ENCODE measurements around the gene PIK3C3.

The PIK3C3 gene

DNA sequence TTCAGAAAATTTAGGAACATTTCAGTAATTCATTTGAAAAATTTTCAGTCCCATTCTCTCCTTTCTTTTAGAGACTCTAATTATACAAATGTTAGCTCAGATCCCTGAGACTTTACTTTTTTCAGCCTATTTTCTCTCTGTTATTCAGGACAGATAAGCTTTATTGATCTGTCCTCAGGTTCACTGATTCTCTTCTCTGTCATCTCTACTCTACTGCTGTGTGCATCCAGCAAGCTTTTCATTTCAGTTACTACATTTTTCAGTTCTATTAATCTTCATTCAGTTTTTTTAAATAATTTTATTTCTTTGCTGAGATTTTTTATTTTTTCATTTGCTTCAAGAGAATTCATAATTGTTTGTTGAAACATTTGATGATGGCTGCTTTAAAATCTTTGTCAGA lies 22.1 kb upstream of the PIK3C3 start:
- Histone ChIP-seq H3K36me3 (ENCODE audit: insufficient read depth, low read length) (no peaks in the 10 kb centered on the region), H3K4me3 (ENCODE audit: low read depth, low read length, poor library complexity, severe bottlenecking) (no peak overlapping the region), H3K27me3 (ENCODE audit: insufficient read depth, low read length) (no peaks in the 10 kb centered on the region), H3K4me1 (ENCODE audit: insufficient read depth, low read length, severe bottlenecking) (no peaks in the 10 kb centered on the region), H3K9me2 (ENCODE audit: low read depth, low read length) (no peaks in the 10 kb centered on the region), H3F3A (ENCODE audit: insufficient read depth, low read length) (no peaks in the 10 kb centered on the region), H3K9me3 (ENCODE audit: low read length) (no peaks in the 10 kb centered on the region), H3K79me2 (ENCODE audit: insufficient read depth, low read length) (no peaks in the 10 kb centered on the region), H2AFZ (ENCODE audit: low read length) (no peak overlapping the region), H3K4me2 (ENCODE audit: low read length) (no peak overlapping the region), H3K9ac (ENCODE audit: low read length) (no peak overlapping the region), H4K20me1 (ENCODE audit: insufficient read depth, low read length) (no peaks in the 10 kb centered on the region), H3K27ac (ENCODE audit: low read depth, low read length, poor library complexity, severe bottlenecking) (no peak overlapping the region)
- no peak for TF ChIP-seq EZH2 (IDR thresholded peaks at IDR 0.05; ENCODE audit: borderline replicate concordance, low read length)
- no peak for TF ChIP-seq CTCF (IDR thresholded peaks at IDR 0.05; ENCODE audit: low read length)

GRCh38 chr18:41933778-41934177 lies 21.3 kb upstream of the PIK3C3 start:
- Histone ChIP-seq H3K4me3 (ENCODE audit: low read depth, low read length, poor library complexity, severe bottlenecking) (no peak overlapping the region), H3K27me3 (ENCODE audit: insufficient read depth, low read length) (no peaks in the 10 kb centered on the region), H3K4me2 (ENCODE audit: low read length) (no peak overlapping the region), H2AFZ (ENCODE audit: low read length) (no peak overlapping the region), H3F3A (ENCODE audit: insufficient read depth, low read length) (no peaks in the 10 kb centered on the region), H3K79me2 (ENCODE audit: insufficient read depth, low read length) (no peaks in the 10 kb centered on the region), H4K20me1 (ENCODE audit: insufficient read depth, low read length) (no peaks in the 10 kb centered on the region), H3K4me1 (ENCODE audit: insufficient read depth, low read length, severe bottlenecking) (no peaks in the 10 kb centered on the region), H3K9ac (ENCODE audit: low read length) (no peak overlapping the region), H3K27ac (ENCODE audit: low read depth, low read length, poor library complexity, severe bottlenecking) (no peak overlapping the region), H3K36me3 (ENCODE audit: insufficient read depth, low read length) (no peaks in the 10 kb centered on the region), H3K9me3 (ENCODE audit: low read length) (no peaks in the 10 kb centered on the region), H3K9me2 (ENCODE audit: low read depth, low read length) (no peaks in the 10 kb centered on the region)
- TF ChIP-seq EZH2 (IDR thresholded peaks at IDR 0.05; ENCODE audit: borderline replicate concordance, low read length) (no peak), CTCF (IDR thresholded peaks at IDR 0.05; ENCODE audit: low read length) (no peak)

GRCh38 chr18:41936471-41937134 lies 18.4 kb upstream of the PIK3C3 start:
- no peak overlapping the region for H3K4me3 ChIP-seq (ENCODE audit: low read depth, low read length, poor library complexity, severe bottlenecking)
- H3K4me1 ChIP-seq (ENCODE audit: insufficient read depth, low read length, severe bottlenecking): no peaks in the 10 kb centered on the region
- H3K9ac ChIP-seq (ENCODE audit: low read length): no peak overlapping the region
- TF ChIP-seq EZH2 (IDR thresholded peaks at IDR 0.05; ENCODE audit: borderline replicate concordance, low read length): no peak
- no peak for TF ChIP-seq CTCF (IDR thresholded peaks at IDR 0.05; ENCODE audit: low read length)
- no peaks in the 10 kb centered on the region; the same call in 1 of the 2 replicates for H3K27me3 ChIP-seq (ENCODE audit: insufficient read depth, low read length)
- H3K36me3 ChIP-seq (ENCODE audit: insufficient read depth, low read length): no peaks in the 10 kb centered on the region
- no peaks in the 10 kb centered on the region for H3K9me2 ChIP-seq (ENCODE audit: low read depth, low read length)
- no peaks in the 10 kb centered on the region for H3F3A ChIP-seq (ENCODE audit: insufficient read depth, low read length)
- H4K20me1 ChIP-seq (ENCODE audit: insufficient read depth, low read length): no peaks in the 10 kb centered on the region
- no peak overlapping the region for H3K27ac ChIP-seq (ENCODE audit: low read depth, low read length, poor library complexity, severe bottlenecking)
- no peaks in the 10 kb centered on the region for H3K79me2 ChIP-seq (ENCODE audit: insufficient read depth, low read length)
- H2AFZ ChIP-seq (ENCODE audit: low read length): no peak overlapping the region
- no peak overlapping the region for H3K4me2 ChIP-seq (ENCODE audit: low read length)
- no peaks in the 10 kb centered on the region for H3K9me3 ChIP-seq (ENCODE audit: low read length)
